ENCODE measurements around the gene PEX11B. TPM values are rescaled to one million over a fixed set of nuclear protein-coding genes. Genes with fewer than 3 reads are reported as not detected.

The PEX11B gene
- total RNA-seq, 1 experiment from 2014 or later: 37.4 TPM

GRCh38 chr1:145871994-145872924 is 46.3 kb downstream of the PEX11B start:
- no peak for DNase-seq (ENCODE audit: low spot score)

- no peak for DNase-seq (ENCODE audit: low spot score)
These were observed 50.3 kb downstream of the PEX11B start for GRCh38 chr1:145868232-145868631.

GRCh38 chr1:145863282-145864018 is 55.1 kb downstream of the PEX11B start:
- no peak for DNase-seq (ENCODE audit: low spot score)

Other genes starting within 250 kb of the PEX11B start
- not detected in 2 replicates for gene PDZK1, start 211.3 kb downstream of the PEX11B start, total RNA-seq (2014; rRNA removed; shearing (Covaris generic))
- not detected in 2 replicates for gene CD160, start 199.2 kb downstream of the PEX11B start, total RNA-seq (2014; rRNA removed; shearing (Covaris generic))
- 6.3 and 6.6 TPM in 2 replicates for gene RNF115, start 94.6 kb downstream of the PEX11B start, total RNA-seq (2014; rRNA removed; shearing (Covaris generic))
- gene POLR3C, start 94.5 kb downstream of the PEX11B start, total RNA-seq (2014; rRNA removed; shearing (Covaris generic)): 30.1 and 34.9 TPM in 2 replicates
- gene NUDT17, start 73.1 kb downstream of the PEX11B start, total RNA-seq (2014; rRNA removed; shearing (Covaris generic)): 10.1 and 10.3 TPM in 2 replicates
- gene PIAS3, start 59.6 kb downstream of the PEX11B start, total RNA-seq (2014; rRNA removed; shearing (Covaris generic)): 10.2 and 12.8 TPM in 2 replicates
- not detected in 2 replicates for gene ANKRD35, start 32.9 kb downstream of the PEX11B start, total RNA-seq (2014; rRNA removed; shearing (Covaris generic))
- 0.08 and 0.27 TPM in 2 replicates for gene ITGA10, start 8.7 kb downstream of the PEX11B start, total RNA-seq (2014; rRNA removed; shearing (Covaris generic))
- gene RBM8A, start 8.8 kb upstream of the PEX11B start, total RNA-seq (2014; rRNA removed; shearing (Covaris generic)): 335 and 394 TPM in 2 replicates
- gene LIX1L, start 39.3 kb upstream of the PEX11B start, total RNA-seq (2014; rRNA removed; shearing (Covaris generic)): 15.1 and 18.7 TPM in 2 replicates
- gene ANKRD34A, start 45.9 kb upstream of the PEX11B start, total RNA-seq (2014; rRNA removed; shearing (Covaris generic)): 0.54 and 0.70 TPM in 2 replicates
- gene POLR3GL, start 46.0 kb upstream of the PEX11B start, total RNA-seq (2014; rRNA removed; shearing (Covaris generic)): 16.9 and 21.2 TPM in 2 replicates
- gene TXNIP, start 77.9 kb upstream of the PEX11B start, total RNA-seq (2014; rRNA removed; shearing (Covaris generic)): 101 and 102 TPM in 2 replicates
- gene HJV, start 103.0 kb upstream of the PEX11B start, total RNA-seq (2014; rRNA removed; shearing (Covaris generic)): not detected in 2 replicates
- gene NBPF10, start 226.1 kb upstream of the PEX11B start, total RNA-seq (2014; rRNA removed; shearing (Covaris generic)): 0.35 and 0.54 TPM in 2 replicates

All from H4 (cell line).